ENCODE results near the gene CAGE1.

Gene CAGE1

GRCh38 chr6:7304821-7305220 is 84.7 kb downstream of the CAGE1 start:
- no peaks in the 10 kb centered on the region for H3K27me3 ChIP-seq
- H3K4me1 ChIP-seq, result no peaks in the 10 kb centered on the region
- no peak for DNase-seq
- no peak overlapping the region for H3K4me3 ChIP-seq (ENCODE audit: low read depth, low read length)
- peaks cover 78% of the 10 kb centered on the region for H3K36me3 ChIP-seq
- no peaks in the 10 kb centered on the region for H3K9me3 ChIP-seq
- TF ChIP-seq CTCF (IDR thresholded peaks at IDR 0.05; ENCODE audit: low read depth, low read length), result no peak

GRCh38 chr6:7301702-7302101 is 87.8 kb downstream of the CAGE1 start:
- Histone ChIP-seq H3K27me3 (no peaks in the 10 kb centered on the region), H3K4me1 (peaks cover 6% of the 10 kb centered on the region), H3K36me3 (peaks cover 75% of the 10 kb centered on the region), H3K4me3 (ENCODE audit: low read depth, low read length) (no peak overlapping the region), H3K9me3 (no peaks in the 10 kb centered on the region)
- DNase-seq, result no peak
- TF ChIP-seq CTCF (IDR thresholded peaks at IDR 0.05; ENCODE audit: low read depth, low read length), result no peak

GRCh38 chr6:7300926-7301325 is 88.6 kb downstream of the CAGE1 start:
- Histone ChIP-seq H3K36me3 (peaks cover 78% of the 10 kb centered on the region), H3K9me3 (no peaks in the 10 kb centered on the region), H3K4me3 (ENCODE audit: low read depth, low read length) (no peak overlapping the region), H3K27me3 (no peaks in the 10 kb centered on the region), H3K4me1 (peaks cover 6% of the 10 kb centered on the region)
- no peak for TF ChIP-seq CTCF (IDR thresholded peaks at IDR 0.05; ENCODE audit: low read depth, low read length)
- no peak for DNase-seq

GRCh38 chr6:7298113-7298512 is 91.4 kb downstream of the CAGE1 start:
- peaks cover 75% of the 10 kb centered on the region for H3K36me3 ChIP-seq
- H3K4me3 ChIP-seq (ENCODE audit: low read depth, low read length), result no peak overlapping the region
- no peak for TF ChIP-seq CTCF (IDR thresholded peaks at IDR 0.05; ENCODE audit: low read depth, low read length)
- peaks cover 6% of the 10 kb centered on the region for H3K4me1 ChIP-seq
- DNase-seq, result no peak
- no peaks in the 10 kb centered on the region for H3K9me3 ChIP-seq
- H3K27me3 ChIP-seq, result no peaks in the 10 kb centered on the region

GRCh38 chr6:7296602-7297001 is 92.9 kb downstream of the CAGE1 start:
- Histone ChIP-seq H3K9me3 (no peaks in the 10 kb centered on the region), H3K4me1 (peaks cover 6% of the 10 kb centered on the region), H3K36me3 (peaks cover 70% of the 10 kb centered on the region), H3K27me3 (no peaks in the 10 kb centered on the region), H3K4me3 (ENCODE audit: low read depth, low read length) (no peak overlapping the region)
- no peak for DNase-seq
- TF ChIP-seq CTCF (IDR thresholded peaks at IDR 0.05; ENCODE audit: low read depth, low read length), result no peak

GRCh38 chr6:7295916-7296315 is 93.6 kb downstream of the CAGE1 start:
- TF ChIP-seq CTCF (IDR thresholded peaks at IDR 0.05; ENCODE audit: low read depth, low read length), result no peak
- H3K36me3 ChIP-seq, result peaks cover 64% of the 10 kb centered on the region
- H3K4me3 ChIP-seq (ENCODE audit: low read depth, low read length), result no peak overlapping the region
- DNase-seq, result no peak
- H3K27me3 ChIP-seq, result no peaks in the 10 kb centered on the region
- H3K9me3 ChIP-seq, result no peaks in the 10 kb centered on the region
- peaks cover 6% of the 10 kb centered on the region for H3K4me1 ChIP-seq
